ENCODE measurements around the gene SALL2.
A peak's percentile ranks its signal among the peaks of the same experiment; 100 is the strongest.

The SALL2 gene

GRCh38 chr14:21526672-21527317 is 649 bp upstream of the SALL2 start:
- no peak for DNase-seq

- DNase-seq = no peak
Measured at GRCh38 chr14:21525571-21525961, 580 bp downstream of the SALL2 start.

DNA sequence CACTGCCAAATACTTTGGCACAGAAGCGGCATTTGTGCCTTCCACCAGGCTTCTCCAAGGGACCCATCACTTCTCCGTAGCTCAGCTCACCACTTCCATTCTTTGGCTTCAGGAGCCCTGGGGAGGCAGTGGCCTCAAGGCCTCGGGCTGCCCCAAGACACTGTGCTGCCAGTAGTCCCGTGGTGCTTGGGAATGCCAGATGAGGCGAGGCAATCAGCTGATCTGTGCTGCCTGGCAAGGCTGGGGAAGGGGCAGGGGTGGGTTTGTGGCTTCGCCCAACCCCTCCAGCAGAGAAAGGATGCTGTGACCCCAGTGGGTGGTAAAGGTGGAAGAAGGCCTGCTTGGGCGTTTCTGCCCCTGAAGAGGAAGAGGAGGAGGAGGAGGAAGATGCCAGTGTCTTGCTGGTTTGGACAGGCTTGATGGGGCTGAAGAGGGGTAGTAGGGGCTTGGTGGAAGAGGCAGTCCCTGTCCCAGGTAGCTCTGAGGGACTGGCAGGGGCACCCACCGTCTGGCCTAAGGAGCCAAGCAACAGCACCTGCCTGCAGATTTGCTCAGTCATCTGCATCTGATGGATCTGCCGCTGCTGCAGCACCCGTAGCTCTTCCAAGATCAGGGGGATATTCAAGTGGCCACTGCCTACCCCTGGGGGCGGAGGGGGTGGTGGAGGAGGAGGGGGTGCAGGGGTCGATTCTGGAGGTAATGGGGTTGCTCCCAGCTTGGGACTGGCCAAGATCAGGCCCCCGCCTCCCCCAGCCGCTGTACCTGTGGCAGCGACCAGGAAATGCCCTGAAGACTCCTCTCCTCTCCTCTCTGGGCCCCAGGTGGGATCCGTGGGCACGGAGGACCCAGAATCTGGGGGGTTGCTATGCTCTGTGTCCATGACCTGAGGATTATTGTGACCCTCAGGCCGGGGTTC is 1.3 kb downstream of the SALL2 start:
- no peak for DNase-seq

DNA sequence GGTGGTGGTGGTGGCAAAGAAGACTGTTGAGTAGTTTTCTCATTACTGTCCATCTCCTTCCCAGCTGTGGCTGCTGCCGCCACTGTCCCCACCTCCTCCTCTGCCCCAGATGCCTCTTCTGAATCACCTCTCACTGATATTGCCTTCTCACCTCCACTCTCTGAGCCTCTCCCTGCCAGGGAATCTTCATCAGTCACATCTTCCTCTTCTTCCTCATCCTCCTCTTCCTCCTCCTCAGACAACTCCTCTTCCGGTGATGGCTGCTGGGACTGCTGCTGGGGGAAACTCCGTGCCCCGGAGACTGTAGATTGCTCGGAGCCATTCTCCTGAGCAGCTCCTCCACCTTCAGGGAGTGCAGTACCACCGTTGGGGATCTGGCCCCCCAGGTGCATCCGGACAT is 2.9 kb downstream of the SALL2 start:
- DNase-seq = no peak

GRCh38 chr14:21521501-21521900 is 4.6 kb downstream of the SALL2 start:
- no peak for DNase-seq

DNA sequence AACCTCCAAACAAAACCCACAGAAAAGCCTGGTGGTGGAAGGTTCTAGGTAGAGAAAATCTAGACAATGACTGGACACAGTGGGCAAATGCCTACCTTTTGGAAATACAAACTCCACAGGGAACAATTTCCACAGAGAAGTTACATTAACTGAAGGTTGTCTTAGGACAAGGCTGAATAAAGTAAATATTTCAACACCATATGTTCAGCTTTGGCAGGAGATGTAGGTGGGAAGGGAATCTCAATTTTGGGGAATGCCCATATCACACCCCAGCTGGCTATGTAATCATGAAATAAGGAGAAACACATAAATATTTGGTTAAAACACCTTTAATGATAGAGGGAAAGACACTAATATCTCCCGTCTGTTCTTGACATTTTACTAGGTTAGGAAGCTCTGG is 5.4 kb downstream of the SALL2 start:
- DNase-seq = no peak

DNA sequence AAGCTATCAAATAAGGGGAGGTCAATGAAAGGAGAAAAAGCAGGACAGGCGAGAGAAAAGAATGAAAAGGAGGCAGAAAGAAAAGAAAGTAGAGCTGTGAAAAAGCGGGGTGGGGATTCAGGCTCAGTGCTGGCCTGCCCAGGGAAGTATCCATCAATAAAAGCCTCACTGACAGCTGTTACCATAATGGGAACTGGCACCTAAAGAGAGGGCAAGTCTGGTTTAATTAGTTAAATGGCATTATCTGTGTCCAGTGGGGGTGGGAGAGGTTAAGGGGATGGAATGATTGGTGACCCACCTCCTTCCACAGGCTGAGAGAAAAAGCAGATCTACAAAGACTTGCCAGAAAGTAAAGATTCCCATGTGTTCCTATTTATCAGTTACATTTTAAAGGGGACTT is 7.4 kb downstream of the SALL2 start:
- DNase-seq = no peak

DNA sequence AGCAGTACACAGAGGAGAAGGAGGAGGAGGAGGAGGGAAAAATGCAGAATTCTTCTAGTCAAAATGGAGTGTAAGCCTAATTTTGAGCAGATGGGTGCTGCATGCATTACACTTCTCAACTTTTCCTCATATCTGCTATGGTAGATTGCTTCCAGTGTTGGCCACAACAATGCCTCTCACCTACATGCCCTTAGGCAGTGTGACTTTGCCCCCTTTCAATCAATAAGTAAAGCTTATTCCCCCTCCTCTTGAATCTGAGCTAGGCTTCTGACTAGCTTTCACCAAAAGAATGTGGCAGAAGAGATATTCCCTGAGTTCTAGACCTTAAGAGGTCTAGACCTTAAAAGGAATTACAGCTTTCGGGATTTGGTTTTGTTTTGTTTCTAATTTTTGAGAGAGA is 11.8 kb downstream of the SALL2 start:
- DNase-seq = no peak

GRCh38 chr14:21510735-21511657 is 15.2 kb downstream of the SALL2 start, which contains the start of gene METTL3:
METTL3 (minus strand) TSS chr14:21511340; CDS start chr14:21511223, 117 bp downstream.
- peak; percentile 97 to 98 for DNase-seq

GRCh38 chr14:21509432-21510143 is 16.6 kb downstream of the SALL2 start:
- peak; percentile 11 to 47 for DNase-seq

DNA sequence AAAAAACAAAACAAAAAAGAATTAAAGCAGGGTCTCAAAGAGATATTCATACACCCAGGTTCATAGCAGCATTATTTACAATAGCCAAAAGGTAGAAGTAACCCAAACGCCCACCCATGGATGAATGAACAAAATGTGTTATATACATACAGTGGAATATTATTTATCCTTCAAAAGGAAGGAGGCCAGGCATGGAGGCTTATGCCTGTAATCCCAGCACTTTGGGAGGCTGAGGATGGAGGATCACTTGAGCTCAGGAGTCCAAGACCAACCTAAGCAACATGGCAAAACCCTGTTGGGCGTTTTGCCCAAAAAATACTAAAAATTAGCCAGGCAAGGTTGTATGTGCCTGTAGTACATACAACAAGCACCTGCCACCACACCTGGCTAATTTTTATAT is 19.6 kb downstream of the SALL2 start:
- no peak for DNase-seq

DNA sequence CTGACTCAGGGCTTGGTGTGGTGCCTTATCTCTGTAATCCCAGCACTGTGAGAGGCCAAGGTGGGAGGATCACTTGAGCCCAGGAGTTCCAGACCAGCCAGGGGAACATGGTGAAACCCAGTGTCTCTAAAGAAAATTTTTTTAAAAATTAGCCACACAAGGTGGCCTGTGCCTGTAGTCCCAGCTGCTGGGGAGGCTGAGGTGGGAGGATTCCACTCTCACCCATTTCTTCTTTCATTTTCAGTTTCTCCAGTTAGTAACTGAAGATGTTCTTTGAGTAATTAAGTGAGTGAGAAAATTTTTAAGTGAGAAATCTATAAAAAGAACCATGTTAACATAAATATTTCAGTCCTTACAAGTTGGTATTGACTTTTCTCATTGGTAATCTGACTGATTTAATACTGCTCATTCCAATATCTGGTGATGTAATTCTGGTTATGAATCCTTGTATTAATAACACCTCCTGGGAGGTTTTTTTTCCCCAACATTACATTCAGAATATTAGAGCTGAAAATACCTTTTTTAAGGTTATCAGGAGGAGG is 21.1 kb downstream of the SALL2 start:
- no peak for DNase-seq

- DNase-seq = no peak
Measured at GRCh38 chr14:21503376-21503775, 22.8 kb downstream of the SALL2 start.

- no peak for DNase-seq
Measured at GRCh38 chr14:21501568-21501967, 24.6 kb downstream of the SALL2 start.

DNA sequence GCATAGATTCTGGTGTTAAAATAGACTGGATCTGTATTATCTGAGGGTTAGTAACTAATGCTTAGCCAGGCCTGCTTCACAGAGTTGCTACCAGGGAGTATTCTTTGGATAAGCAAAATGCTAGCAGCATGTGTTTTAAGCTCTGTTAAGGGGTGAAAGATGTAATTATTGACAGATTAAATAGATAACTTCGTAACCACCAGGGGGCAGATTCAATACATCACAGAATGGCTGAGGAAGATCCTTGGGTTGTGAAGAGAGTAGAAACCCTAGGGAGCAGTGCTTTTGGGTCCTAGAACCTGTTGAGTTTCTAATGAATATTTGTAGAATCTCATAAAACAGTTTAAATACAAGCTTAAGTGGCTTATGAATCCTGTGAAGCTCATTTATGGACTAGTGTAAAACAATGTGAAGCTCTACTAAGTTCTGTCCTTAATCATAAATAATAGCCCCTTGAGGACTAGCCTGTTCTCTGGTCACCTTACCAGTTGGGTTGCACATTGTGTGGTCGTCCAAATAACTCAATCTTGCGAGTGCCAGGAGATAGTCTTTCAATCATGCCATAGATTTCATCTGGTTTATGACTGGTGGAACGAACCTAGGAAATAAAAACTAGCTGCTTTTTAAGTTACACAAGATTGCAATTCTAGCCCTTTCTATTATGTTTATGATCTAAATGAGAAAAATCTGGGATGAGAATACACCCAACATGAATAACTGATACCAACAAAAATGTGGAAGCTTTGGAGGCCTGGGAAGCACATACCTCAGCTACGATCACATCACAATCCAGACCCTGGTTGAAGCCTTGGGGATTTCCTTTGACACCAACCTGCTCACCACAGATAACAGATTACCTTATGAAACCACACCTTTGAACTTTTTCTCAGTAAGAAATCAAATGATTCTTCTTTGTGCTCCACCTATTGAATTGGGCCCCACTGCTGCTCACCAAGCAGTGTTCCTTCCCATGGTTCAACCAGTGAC is 27.3 kb downstream of the SALL2 start:
- peak; percentile 37 to 63 for DNase-seq

DNA sequence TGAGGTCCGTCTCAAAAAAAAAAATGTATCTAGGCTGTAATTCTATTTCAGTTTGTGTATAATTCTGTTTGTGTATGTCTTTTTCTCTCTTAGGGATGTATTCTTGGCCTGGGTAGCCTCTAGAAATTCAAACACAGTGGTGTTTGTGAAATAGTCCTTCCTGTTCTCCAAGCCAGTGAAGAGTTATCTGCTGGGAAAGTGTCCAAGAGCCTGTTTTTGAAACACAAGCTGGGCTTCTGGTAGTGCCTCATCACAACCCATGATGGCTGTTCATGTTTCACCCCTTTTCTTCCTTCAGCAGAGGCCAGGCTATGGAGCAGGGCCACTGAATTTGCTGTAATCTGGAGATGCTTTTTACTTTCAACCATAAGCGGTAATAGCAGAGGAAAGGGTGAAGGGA is 29.7 kb downstream of the SALL2 start:
- no peak for DNase-seq

DNA sequence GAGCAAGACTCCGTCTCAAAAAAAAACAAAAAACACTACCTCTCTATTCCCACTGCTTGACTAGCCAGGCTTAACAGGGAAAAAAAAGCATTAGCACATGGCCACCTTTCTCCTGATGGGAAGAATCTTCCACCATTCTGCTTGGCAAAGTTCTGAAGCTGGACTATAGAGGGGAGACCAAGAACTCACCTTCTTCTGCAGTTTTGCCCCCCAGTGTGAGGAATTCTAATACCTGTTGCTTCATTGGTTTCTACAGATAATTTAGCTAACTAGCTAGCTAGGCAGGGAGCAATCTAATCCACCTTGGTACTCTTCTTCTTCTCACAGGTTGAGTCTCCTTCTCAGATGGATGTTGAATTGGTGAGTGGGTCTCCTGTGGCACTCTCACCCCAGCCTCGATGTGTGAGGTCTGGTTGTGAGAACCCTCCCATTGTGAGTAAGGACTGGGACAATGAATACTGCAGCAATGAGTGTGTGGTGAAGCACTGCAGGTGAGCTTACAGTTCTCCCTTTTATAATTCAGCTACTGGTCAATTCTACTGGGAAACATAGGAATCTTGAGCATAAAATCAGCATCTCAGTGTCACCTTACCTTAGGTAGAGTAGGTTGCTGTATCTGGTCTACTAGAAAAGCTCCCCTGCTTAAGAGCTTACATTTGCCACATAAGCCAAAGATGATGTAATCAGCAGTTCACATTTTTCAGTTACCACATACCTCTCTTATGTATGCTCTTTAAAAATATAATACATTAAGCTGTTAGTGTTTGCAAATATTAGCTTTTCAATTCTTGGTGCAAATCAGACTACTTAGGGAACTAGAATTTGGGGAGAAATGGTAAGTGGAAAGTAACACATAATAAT is 31.0 kb downstream of the SALL2 start:
- DNase-seq = no peak

DNA sequence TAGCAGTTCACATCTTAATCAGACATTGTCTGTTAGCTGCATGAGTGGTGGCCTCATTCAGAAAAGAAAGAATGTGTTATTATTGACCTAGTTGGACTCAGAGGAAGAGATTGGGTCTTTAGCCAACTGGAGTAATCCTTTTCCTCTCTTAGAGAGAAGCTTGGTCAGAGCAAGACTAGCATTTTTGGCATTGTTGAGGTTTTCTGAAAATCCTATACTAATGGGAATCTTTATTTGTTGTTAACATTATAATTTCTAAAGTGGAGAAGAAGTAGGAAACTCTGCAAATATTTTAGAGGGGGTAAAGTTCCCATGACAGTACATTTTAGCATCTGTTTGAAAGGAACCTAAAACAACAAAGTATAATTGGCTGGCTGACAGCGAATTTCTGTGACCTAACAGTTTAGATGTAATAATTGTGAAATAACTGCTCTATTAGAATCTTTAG is 39.5 kb downstream of the SALL2 start:
- DNase-seq = no peak

DNA sequence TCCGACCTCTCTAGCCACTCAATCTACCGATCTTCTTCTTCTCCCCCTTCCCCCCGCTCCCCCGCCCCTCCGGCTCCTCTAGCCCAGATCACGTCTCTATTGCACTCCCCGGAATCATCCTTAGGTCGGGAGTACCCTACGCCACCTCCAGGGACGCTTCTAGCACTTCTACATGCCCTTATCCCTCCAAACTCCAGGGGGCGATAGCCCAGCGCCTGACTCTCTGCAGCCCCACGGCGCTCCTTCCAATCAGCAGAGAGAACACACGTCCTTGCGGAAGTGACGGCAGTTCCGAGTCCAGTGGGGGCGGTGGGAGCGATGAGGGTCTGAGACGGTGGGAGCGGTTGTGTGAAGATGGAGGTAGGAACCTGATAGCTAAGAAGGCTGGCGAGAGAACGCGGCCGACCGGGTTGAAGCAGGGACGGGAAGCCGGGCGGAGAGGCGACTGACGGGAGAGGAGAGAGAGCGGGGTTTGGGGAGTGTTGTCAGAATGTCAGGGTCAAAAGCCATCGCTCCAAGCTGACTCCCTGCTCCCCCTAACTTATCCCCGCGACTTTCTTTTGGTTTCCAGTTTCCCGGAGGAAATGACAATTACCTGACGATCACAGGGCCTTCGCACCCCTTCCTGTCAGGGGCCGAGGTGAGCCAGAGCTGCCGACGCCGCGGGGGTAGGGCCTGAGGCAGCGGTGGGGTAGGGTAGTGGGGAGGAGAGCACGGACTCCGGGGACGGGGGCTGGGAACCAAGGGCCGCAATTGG is 49.0 kb downstream of the SALL2 start, which contains the start of the genes RAB2B and TOX4:
Gene RAB2B (minus strand): TSS at position 35 of the 757 bp plus-strand sequence. CDS start 87 bp downstream, outside the sequence.
Gene TOX4 (plus strand): TSS at position 271 of the 757 bp plus-strand sequence. CDS start 84 bp downstream, at position 355.
- peak; percentile 97 to 98 for DNase-seq
